HG02973 (cell line): ENCODE data around the gene JADE3.

Source experiments
- ATAC-seq: cut with Tn5 transposase; IDR thresholded peaks from one replicate; pipeline ENCODE4 v1.9.1; 2021; ENCODE audit warnings: moderate library complexity; ENCODE audit not compliant: unreplicated experiment

The JADE3 gene

DNA sequence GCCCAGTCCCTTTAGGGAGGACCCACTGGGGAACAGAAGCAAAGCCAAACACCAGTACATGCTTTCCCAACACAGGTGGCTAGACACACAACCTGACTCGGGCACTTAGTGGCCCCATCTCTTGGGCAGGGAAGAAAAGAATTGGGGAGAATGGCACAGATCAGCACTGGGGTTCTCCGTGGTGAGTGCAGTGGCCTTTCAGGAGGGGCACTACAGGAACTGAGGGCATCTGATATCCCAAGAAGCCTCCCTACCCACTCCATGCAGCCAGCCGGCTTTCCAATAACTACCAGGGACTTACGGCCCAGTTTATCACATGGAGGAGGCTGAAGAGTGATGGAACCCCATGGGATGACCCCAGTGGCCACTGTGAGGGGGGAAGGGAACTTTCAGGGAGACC is 189.0 kb downstream of the JADE3 start:
- ATAC-seq = no peak
